ENCODE measurements around the gene CNPPD1.

DNA sequence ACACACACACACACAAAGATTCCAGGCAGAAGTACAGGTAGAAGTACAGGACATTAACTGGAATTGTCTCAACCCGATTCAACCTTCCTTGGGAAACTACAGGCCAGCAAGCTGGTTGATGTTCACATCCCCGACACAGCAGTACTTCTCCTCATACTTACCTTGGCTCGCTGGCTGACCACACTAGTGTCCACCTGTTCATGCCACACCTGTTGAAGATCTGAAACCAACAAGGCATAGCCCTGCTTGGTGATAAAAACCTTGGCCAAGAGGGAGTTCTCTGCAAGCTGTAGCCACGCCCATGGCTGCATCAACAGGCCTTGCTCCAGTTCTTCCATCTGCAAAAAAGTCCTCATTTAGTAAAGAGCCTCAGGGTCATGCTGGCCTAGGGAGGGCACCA lies 18.7 kb downstream of the CNPPD1 start:
- TF ChIP-seq, protein P1, sequence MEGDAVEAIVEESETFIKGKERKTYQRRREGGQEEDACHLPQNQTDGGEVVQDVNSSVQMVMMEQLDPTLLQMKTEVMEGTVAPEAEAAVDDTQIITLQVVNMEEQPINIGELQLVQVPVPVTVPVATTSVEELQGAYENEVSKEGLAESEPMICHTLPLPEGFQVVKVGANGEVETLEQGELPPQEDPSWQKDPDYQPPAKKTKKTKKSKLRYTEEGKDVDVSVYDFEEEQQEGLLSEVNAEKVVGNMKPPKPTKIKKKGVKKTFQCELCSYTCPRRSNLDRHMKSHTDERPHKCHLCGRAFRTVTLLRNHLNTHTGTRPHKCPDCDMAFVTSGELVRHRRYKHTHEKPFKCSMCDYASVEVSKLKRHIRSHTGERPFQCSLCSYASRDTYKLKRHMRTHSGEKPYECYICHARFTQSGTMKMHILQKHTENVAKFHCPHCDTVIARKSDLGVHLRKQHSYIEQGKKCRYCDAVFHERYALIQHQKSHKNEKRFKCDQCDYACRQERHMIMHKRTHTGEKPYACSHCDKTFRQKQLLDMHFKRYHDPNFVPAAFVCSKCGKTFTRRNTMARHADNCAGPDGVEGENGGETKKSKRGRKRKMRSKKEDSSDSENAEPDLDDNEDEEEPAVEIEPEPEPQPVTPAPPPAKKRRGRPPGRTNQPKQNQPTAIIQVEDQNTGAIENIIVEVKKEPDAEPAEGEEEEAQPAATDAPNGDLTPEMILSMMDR (IDR thresholded peaks at IDR 0.05) = no peak
- TF ChIP-seq, protein P2, sequence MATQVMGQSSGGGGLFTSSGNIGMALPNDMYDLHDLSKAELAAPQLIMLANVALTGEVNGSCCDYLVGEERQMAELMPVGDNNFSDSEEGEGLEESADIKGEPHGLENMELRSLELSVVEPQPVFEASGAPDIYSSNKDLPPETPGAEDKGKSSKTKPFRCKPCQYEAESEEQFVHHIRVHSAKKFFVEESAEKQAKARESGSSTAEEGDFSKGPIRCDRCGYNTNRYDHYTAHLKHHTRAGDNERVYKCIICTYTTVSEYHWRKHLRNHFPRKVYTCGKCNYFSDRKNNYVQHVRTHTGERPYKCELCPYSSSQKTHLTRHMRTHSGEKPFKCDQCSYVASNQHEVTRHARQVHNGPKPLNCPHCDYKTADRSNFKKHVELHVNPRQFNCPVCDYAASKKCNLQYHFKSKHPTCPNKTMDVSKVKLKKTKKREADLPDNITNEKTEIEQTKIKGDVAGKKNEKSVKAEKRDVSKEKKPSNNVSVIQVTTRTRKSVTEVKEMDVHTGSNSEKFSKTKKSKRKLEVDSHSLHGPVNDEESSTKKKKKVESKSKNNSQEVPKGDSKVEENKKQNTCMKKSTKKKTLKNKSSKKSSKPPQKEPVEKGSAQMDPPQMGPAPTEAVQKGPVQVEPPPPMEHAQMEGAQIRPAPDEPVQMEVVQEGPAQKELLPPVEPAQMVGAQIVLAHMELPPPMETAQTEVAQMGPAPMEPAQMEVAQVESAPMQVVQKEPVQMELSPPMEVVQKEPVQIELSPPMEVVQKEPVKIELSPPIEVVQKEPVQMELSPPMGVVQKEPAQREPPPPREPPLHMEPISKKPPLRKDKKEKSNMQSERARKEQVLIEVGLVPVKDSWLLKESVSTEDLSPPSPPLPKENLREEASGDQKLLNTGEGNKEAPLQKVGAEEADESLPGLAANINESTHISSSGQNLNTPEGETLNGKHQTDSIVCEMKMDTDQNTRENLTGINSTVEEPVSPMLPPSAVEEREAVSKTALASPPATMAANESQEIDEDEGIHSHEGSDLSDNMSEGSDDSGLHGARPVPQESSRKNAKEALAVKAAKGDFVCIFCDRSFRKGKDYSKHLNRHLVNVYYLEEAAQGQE (IDR thresholded peaks at IDR 0.05) = no peak
- no peak for TF ChIP-seq JUNB (IDR thresholded peaks at IDR 0.05)
- TF ChIP-seq POLR2A (IDR thresholded peaks at IDR 0.05; ENCODE audit: low read length) = no peak
- no peak for TF ChIP-seq FOSL2 (IDR thresholded peaks at IDR 0.05)
- TF ChIP-seq FOSL2 (CRISPR knock-in tag; IDR thresholded peaks at IDR 0.05) = no peak
- no peak for TF ChIP-seq KDM5A (IDR thresholded peaks at IDR 0.05)
- TF ChIP-seq, protein P3, sequence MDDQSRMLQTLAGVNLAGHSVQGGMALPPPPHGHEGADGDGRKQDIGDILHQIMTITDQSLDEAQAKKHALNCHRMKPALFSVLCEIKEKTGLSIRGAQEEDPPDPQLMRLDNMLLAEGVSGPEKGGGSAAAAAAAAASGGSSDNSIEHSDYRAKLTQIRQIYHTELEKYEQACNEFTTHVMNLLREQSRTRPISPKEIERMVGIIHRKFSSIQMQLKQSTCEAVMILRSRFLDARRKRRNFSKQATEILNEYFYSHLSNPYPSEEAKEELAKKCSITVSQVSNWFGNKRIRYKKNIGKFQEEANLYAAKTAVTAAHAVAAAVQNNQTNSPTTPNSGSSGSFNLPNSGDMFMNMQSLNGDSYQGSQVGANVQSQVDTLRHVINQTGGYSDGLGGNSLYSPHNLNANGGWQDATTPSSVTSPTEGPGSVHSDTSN (IDR thresholded peaks at IDR 0.05) = no peak
- TF ChIP-seq, protein P4, sequence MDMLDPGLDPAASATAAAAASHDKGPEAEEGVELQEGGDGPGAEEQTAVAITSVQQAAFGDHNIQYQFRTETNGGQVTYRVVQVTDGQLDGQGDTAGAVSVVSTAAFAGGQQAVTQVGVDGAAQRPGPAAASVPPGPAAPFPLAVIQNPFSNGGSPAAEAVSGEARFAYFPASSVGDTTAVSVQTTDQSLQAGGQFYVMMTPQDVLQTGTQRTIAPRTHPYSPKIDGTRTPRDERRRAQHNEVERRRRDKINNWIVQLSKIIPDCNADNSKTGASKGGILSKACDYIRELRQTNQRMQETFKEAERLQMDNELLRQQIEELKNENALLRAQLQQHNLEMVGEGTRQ (IDR thresholded peaks at IDR 0.05) = no peak
- TF ChIP-seq RAD21 (conservative IDR thresholded peaks at IDR 0.05 in 1 of 2, IDR thresholded peaks at IDR 0.05 in 1 of 2) = no peak
